HEK293 (cell line): ENCODE results near the gene ARFGEF2.
"Not testable (repeated sequence)": the region's sequence is repeated elsewhere in the genome, so short reads cannot be mapped to it uniquely, and the experiment has no call there.

Experiments used
- CTCF ChIA-PET: fragments of 350-600 bp; formaldehyde crosslinking; extraction: SDS; loops from one replicate; lab custom pipeline; 2021; ENCODE audit warnings: antibody characterized with exemption; lab: Yijun Ruan, JAX
- POLR2A ChIA-PET: fragments of 300-600 bp; formaldehyde crosslinking; extraction: SDS; loops from one replicate; lab custom pipeline; 2020; ENCODE audit warnings: antibody characterized with exemption, inconsistent platforms; lab: Yijun Ruan, JAX
- H3K27ac ChIP-seq: fragments of 200-500 bp; sonication (Bioruptor generic); 2 replicates; pipeline ENCODE4 v1.5.1; 2014; ENCODE audit warnings: low read depth, low read length, control low read depth, inconsistent platforms; ENCODE audit errors: extremely low read depth
- H3K36me3 ChIP-seq, 2 experiments: fragments of 200-500 bp in 1 of 2; sonication (Bioruptor generic) in 1 of 2; 1 replicate in 1 of 2; 2 replicates in 1 of 2; pipeline ENCODE4 v1.5.1; 2014 to 2017; ENCODE audit warnings: inconsistent platforms in 2 of 2, low read length in 2 of 2; ENCODE audit not compliant: control insufficient read depth in 2 of 2, insufficient read depth in 1 of 2
- H3K4me1 ChIP-seq: fragments of 200-500 bp; sonication (Bioruptor generic); 2 replicates; pipeline ENCODE4 v1.5.1; 2014; ENCODE audit warnings: mild to moderate bottlenecking, low read length, inconsistent platforms; ENCODE audit not compliant: control insufficient read depth, insufficient read depth
- H3K4me3 ChIP-seq: 2 replicates; pipeline ENCODE4 v1.5.1; 2011; ENCODE audit warnings: low read depth, mild to moderate bottlenecking, control low read depth, low read length, moderate library complexity
- H3K9me3 ChIP-seq: fragments of 200-500 bp; sonication (Bioruptor generic); 2 replicates; pipeline ENCODE4 v1.5.1; 2014; ENCODE audit warnings: low read depth, low read length, inconsistent platforms; ENCODE audit not compliant: control insufficient read depth, insufficient read depth
- ATF2 ChIP-seq: fragments of 450-650 bp; formaldehyde crosslinking; IDR thresholded peaks from 2 replicates; pipeline ENCODE4 v1.5.1; 2016; ENCODE audit warnings: missing biosample characterization, missing genetic modification characterization, low read depth
- GLIS1 ChIP-seq: fragments of 450-650 bp; formaldehyde crosslinking; IDR thresholded peaks from 2 replicates; pipeline ENCODE4 v1.5.1; 2016; ENCODE audit warnings: missing biosample characterization, missing genetic modification characterization
- KLF10 ChIP-seq: fragments of 450-650 bp; IDR thresholded peaks from 2 replicates; pipeline ENCODE4 v1.5.1; 2018; ENCODE audit warnings: missing biosample characterization, mild to moderate bottlenecking, missing genetic modification characterization
- KLF7 ChIP-seq: fragments of 450-650 bp; formaldehyde crosslinking; IDR thresholded peaks from 2 replicates; pipeline ENCODE4 v1.5.1; 2016; ENCODE audit warnings: missing biosample characterization, missing genetic modification characterization, borderline replicate concordance
- OSR2 ChIP-seq: fragments of 450-650 bp; formaldehyde crosslinking; IDR thresholded peaks from 2 replicates; pipeline ENCODE4 v1.5.1; 2016; ENCODE audit warnings: missing biosample characterization, missing genetic modification characterization
- ZBTB48 ChIP-seq: fragments of 450-650 bp; formaldehyde crosslinking; IDR thresholded peaks from 2 replicates; pipeline ENCODE4 v1.5.1; 2016; ENCODE audit warnings: missing biosample characterization, missing genetic modification characterization
- ZNF280D ChIP-seq: fragments of 450-650 bp; formaldehyde crosslinking; IDR thresholded peaks from 2 replicates; pipeline ENCODE4 v1.5.1; 2016; ENCODE audit warnings: missing biosample characterization, missing genetic modification characterization
- ZNF37A ChIP-seq: fragments of 450-650 bp; IDR thresholded peaks from 2 replicates; pipeline ENCODE4 v1.5.1; 2018; ENCODE audit warnings: missing biosample characterization, missing genetic modification characterization
- ZNF561 ChIP-seq: fragments of 450-650 bp; IDR thresholded peaks from 2 replicates; pipeline ENCODE4 v1.5.1; 2018; ENCODE audit warnings: missing biosample characterization, missing genetic modification characterization, borderline replicate concordance
- TF ChIP-seq, protein P1 (sequence below): fragments of 450-650 bp; formaldehyde crosslinking; optimal IDR thresholded peaks from 2 replicates; pipeline ENCODE3; 2016; ENCODE audit warnings: missing biosample characterization, mild to moderate bottlenecking, missing genetic modification characterization

The ARFGEF2 gene

GRCh38 chr20:49074521-49074920 lies 153.0 kb downstream of the ARFGEF2 start:
- POLR2A ChIA-PET, result no interaction called here
- no peaks in the 10 kb centered on the region for H3K4me1 ChIP-seq
- CTCF ChIA-PET, result interaction anchor here (1.0 kb wide), 1 partner anchor 37 kb away, joined by 3 read pairs; no protein-coding TSS in a partner anchor
- no peaks in the 10 kb centered on the region for H3K9me3 ChIP-seq
- TF ChIP-seq ZBTB48 (no peak), KLF7 (tag by site-specific recombination) (no peak)
- H3K4me3 ChIP-seq, result no peak overlapping the region
- no peak overlapping the region for H3K27ac ChIP-seq
- H3K36me3 ChIP-seq, result peaks cover 90 to 96% of the 10 kb centered on the region in 2 experiments

GRCh38 chr20:49078310-49078709 lies 156.8 kb downstream of the ARFGEF2 start:
- CTCF ChIA-PET, result interaction anchor here (0.7 kb wide), 1 partner anchor 12 kb away, joined by 3 read pairs; no protein-coding TSS in a partner anchor
- TF ChIP-seq GLIS1 (tag by site-specific recombination), result no peak
- no peak for TF ChIP-seq OSR2 (tag by site-specific recombination)
- TF ChIP-seq ZNF280D (tag by site-specific recombination), result no peak
- no peak for TF ChIP-seq ZNF37A (tag by site-specific recombination)
- no peak for TF ChIP-seq ZNF561 (tag by site-specific recombination)
- peak; percentile 91 for TF ChIP-seq ATF2
- TF ChIP-seq KLF10 (tag by site-specific recombination), result no peak
- POLR2A ChIA-PET, result interaction anchor here (0.9 kb wide), 1 partner anchor 11 kb away, joined by 3 read pairs; no protein-coding TSS in a partner anchor
- Histone ChIP-seq H3K4me1 (no peaks in the 10 kb centered on the region), H3K9me3 (no peaks in the 10 kb centered on the region), H3K27ac (no peak overlapping the region), H3K4me3 (no peak overlapping the region), H3K36me3 (peaks cover 98% of the 10 kb centered on the region in 2 experiments)

GRCh38 chr20:49082295-49082694 lies 160.8 kb downstream of the ARFGEF2 start:
- H3K4me3 ChIP-seq, H3K4me1 ChIP-seq, H3K9me3 ChIP-seq, H3K27ac ChIP-seq, CTCF ChIA-PET: not testable (repeated sequence)
- peak; percentile 79 for TF ChIP-seq ATF2
- TF ChIP-seq, protein P1, sequence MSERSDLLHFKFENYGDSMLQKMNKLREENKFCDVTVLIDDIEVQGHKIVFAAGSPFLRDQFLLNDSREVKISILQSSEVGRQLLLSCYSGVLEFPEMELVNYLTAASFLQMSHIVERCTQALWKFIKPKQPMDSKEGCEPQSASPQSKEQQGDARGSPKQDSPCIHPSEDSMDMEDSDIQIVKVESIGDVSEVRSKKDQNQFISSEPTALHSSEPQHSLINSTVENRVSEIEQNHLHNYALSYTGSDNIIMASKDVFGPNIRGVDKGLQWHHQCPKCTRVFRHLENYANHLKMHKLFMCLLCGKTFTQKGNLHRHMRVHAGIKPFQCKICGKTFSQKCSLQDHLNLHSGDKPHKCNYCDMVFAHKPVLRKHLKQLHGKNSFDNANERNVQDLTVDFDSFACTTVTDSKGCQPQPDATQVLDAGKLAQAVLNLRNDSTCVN, result peak; percentile 13
- POLR2A ChIA-PET, result interaction anchor here (0.6 to 0.7 kb wide), 2 partner anchors 11 to 45 kb away, joined by 3 to 4 read pairs; no protein-coding TSS in a partner anchor
- H3K36me3 ChIP-seq, result peaks cover 93 to 97% of the 10 kb centered on the region in 2 experiments
